GM19468 (cell line): ENCODE results near the gene UMAD1.
"Not testable (repeated sequence)": the region's sequence is repeated elsewhere in the genome, so short reads cannot be mapped to it uniquely, and the experiment has no call there.

ENCODE experiments used
- ATAC-seq: cut with Tn5 transposase; IDR thresholded peaks from one replicate; pipeline ENCODE4 v1.9.1; 2021; ENCODE audit warnings: mild to moderate bottlenecking, moderate library complexity, moderate number of reproducible peaks; ENCODE audit not compliant: unreplicated experiment; ENCODE audit errors: extremely low read depth

Gene UMAD1

DNA sequence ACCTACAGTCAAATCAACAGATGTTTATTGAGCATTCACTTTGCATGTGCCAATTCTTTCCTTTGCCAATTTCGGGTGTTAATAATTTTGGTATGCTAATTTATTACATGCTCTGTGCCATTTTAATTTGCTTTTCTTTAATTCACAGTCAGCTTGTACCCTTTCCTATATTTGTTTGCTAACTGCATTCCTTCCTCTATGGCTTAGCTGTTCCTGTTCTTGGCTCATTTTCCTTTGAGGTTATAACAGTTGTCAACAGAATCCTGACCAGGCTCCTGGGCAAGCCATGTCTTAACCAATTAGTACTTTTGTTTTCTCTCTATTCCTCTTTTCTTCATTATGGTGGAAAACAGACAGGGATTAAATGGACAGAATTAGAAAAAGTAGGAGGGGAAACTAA, 151.5 kb downstream of the UMAD1 start:
- no peak for ATAC-seq

DNA sequence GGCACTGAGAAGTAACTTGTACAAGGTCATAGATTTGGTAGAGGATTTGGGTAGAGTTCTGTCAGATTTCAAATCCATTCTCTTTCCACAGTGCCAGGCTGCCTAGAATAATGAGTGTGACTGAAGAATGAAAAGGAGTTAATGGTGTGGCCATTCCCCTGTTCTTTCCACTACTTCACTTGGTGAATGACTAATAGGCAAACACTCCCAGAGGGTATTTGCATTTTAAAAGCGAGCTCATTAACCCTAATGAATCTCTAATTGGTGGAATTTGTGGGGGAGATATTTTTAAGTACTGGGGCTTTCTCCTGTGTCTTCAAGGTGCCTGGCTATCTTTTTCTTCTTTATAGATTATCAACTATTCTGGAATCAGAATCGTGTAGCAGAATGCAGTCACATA, 152.7 kb downstream of the UMAD1 start:
- no peak for ATAC-seq

GRCh38 chr7:7793921-7794320, 153.4 kb downstream of the UMAD1 start:
- no peak for ATAC-seq

- no peak for ATAC-seq
Observed at GRCh38 chr7:7795203-7795602, 154.7 kb downstream of the UMAD1 start.

DNA sequence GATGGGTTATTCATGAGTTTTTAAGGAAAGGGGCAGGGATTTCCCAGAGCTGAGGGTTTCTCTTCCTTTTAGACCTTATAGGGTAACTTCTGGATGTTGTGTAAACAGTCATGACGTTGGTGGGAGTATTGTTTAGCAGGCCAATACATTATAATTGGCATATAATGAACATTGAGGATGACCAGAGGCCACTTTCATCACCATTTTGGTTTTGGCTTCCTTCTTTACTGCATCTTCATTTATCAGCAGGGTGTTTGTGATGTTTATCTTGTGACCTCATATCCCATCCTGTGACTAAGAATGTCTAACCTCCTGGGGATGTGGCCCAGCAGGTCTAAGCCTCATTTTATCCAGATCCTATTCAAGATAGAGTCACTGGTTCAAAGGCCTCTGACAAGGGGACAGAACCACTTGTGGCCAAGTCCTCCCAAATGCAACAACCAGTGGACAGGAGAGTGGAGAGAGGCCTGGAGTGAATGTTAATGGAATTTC, 155.1 kb downstream of the UMAD1 start:
- no peak for ATAC-seq

DNA sequence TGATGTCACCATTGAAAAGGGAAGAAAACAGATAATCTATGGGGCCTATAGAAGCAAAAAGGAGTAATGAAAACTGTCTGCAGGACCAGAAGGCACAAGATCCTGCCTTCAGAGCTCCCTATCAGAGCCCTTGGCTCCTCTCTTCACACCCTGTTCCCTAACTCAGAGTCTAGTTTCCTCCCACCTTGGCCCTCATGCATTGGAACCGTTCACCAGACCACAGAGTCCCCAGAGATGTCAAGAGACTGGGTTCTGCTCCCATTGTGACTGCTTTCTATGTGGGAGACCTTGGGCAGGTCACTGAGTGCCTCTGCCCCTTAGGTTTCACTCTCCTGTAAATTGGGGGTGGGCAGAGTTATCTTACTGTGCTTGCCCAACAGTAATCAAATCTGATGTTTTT, 158.0 kb downstream of the UMAD1 start:
- no peak for ATAC-seq

GRCh38 chr7:7799138-7799537, 158.6 kb downstream of the UMAD1 start:
- ATAC-seq, result no peak

DNA sequence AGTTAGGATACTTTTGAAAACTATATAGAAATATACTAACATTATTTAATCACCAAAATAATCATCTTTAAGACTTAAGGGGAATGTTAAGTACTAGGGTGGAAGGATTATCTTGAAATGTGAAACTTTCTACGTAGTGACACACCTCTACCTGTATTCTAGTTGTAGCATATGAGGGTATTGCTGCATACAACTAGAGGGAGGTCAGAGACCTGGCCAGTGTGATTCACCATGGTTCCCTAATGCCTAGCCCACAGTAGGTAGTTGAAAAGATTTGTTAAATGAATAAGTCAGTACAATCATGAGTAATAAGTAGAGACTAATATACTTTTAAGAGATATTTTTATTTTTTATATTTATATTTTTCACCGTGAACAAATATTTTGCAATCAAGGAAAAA, 162.0 kb downstream of the UMAD1 start:
- ATAC-seq, result no peak

DNA sequence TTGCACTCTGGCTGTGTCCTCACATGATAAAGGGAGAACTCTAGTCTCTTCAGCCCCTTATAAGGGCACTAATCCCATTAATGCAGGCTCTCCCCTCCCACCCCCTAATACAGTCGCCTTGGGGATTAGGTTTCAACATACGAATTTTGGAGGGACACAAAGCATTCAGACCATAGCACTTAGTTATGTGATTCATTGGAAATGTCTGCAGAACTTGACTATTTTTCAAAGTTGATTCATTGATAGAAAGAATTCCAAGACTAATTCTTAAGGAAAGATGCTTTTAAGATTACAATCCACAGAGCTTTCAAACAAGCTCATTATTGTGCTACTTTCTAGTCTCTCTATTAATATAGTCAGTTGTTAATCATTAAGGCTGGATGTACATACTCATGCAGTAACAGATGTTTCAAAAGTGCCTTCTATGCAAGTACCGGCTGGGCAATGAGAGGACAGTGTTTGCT, 163.2 kb downstream of the UMAD1 start:
- ATAC-seq, result no peak

DNA sequence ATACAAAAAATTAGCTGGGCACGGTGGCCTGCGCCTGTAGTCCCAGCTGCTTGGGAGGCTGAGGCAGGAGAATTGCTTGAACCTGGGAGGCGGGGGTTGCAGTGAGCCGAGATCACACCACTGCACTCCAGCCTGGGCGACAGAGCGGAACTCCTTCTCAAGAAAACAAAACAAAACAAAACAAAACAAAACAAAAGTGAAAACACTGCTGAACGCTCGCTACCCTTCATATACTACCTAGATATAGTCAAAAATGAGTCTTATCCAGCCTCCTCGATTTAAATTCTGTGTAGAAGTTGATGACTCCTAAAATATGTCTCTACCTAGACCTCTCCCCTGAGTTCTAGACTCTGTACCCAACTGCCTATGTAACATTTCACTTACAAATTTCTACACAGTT, 164.3 kb downstream of the UMAD1 start:
- ATAC-seq, result not testable (repeated sequence)

DNA sequence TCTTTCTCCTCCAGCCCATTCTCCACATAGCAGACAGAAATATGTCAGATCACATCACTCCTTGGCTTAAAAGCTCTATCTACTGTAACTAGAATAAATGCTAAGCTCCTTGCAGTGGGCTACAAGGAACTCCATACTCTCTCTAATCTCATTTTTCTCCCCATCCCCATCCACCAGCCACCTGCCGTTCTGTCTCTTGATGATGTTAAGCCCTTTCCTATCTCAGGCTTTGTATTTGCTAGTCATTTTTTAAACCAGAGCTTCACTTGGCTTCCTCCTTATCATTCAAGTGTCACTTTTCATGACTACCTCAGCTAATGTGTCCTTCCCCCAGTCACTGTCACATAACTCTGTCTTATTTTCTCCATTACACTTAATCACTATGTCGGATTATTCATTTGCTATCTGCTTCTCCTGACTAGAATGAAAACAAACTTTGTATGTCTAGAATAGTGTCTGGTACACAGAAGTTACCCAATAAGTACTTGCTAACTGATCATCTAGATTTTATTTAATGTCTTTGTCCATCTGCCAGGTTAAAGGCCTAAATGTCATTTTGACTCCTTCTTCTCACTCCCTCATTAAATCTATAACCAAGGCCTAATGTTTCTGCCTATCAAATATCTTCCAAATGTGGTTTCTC, 165.1 kb downstream of the UMAD1 start:
- ATAC-seq, result no peak

GRCh38 chr7:7808156-7808555, 167.6 kb downstream of the UMAD1 start:
- ATAC-seq, result no peak

DNA sequence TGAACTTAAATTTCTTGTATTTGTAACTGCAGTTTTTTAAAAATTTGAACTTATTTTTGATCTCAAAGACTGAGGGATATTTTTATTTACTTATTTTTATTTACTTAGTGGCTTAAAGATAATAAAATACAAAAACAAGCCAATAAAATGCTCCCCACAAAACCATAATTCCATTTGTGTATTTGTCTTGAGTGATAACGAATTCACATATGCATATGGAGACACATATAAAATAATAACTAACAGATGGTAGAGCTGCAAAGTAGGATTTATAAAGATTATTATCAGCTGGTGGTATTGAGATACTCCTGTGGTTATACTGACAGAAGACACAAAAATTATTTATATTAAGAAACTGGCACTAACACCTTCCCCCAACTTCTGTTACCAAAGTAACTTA, 168.1 kb downstream of the UMAD1 start:
- ATAC-seq, result no peak

- ATAC-seq, result no peak
Observed at GRCh38 chr7:7810380-7810779, 169.8 kb downstream of the UMAD1 start.

- ATAC-seq, result no peak
Observed at GRCh38 chr7:7810826-7811225, 170.3 kb downstream of the UMAD1 start.

DNA sequence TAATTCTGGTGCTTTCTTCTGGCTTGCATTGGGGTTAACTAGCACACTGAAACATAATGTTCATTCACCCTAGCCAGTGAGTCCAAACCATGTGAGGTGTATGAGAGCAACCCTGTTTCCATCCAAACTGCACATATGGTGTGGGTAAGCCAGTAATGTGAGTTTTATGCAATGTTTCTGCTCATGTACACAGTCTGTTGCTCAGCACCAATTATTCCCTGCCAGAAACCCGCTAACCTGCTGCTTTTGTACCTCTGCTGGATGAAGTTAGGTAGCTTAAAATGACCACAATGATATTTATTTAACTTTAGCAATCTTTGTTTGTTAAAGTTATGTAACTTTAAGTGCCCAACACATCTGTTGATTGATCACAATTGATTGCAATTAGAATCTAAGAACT, 171.6 kb downstream of the UMAD1 start:
- no peak for ATAC-seq

- no peak for ATAC-seq
Observed at GRCh38 chr7:7815395-7815794, 174.8 kb downstream of the UMAD1 start.

DNA sequence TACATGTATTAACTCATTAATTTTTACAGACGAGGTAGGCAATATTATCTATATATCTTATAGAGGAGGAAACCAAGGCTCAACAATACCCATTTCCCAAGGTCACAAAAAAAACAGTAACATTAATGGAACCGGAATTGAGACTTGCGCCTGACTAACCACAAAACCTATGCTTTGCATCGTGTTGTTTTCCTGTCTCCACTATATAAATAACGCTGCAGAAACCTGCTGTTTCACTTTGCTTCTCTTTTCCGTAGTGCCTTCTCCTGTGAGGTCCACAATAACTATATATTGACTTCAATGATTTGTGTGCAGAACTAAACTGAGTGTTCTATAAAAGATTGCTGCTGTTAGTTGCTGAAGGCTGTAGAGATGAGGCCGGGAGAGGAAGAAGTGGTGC, 175.5 kb downstream of the UMAD1 start:
- peak; percentile 26 for ATAC-seq

- ATAC-seq, result no peak
Observed at GRCh38 chr7:7816816-7817536, 176.4 kb downstream of the UMAD1 start.

- no peak for ATAC-seq
Observed at GRCh38 chr7:7817748-7818147, 177.2 kb downstream of the UMAD1 start.

DNA sequence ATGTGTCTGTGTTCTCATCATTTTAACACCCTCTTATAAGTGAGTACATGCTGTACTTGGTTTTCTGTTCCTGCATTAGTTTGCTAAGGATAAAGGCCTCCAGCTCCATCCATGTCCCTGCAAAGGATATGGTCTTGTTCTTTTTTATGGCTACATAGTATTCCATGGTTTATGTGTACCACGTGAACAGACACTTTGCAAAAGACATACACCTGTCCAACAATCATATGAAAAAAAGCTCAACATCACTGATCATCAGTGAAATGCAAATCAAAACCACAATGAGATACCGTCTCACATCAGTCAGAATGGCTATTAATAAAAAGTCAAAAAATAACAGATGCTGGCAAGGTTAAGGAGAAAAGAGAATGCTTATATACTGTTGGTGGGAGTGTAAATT, 177.6 kb downstream of the UMAD1 start:
- ATAC-seq, result not testable (repeated sequence)
